Erythroblast (primary cell): ENCODE data around the gene MYRIP.

Experiments
- GATA1 ChIP-seq: IDR thresholded peaks from 2 replicates; pipeline ENCODE4 v1.6.1; 2011; ENCODE audit warnings: low read depth, mild to moderate bottlenecking, control low read depth, low read length, moderate library complexity
- POLR2A ChIP-seq: IDR thresholded peaks from 2 replicates; pipeline ENCODE4 v1.6.1; 2011; ENCODE audit warnings: mild to moderate bottlenecking, low read length

DNA sequence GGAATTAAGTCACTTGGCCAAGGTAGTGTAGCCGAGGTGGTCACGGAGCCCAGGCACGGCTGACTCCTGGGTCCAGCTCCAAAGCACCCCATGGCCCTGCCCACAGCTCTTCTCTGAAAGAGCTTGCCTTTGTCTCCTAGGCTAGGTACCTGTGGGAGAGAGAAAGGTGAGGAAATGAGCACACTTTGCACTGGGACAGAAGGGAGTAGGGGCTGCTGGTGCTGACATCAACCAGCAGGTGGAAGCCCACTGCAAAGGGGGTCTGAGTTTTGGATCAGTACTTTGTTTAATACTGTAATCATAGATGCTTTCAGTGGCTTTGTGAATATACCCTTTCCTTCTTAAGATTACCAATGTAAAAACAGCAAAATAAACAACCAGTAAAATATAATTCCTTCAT lies 371.8 kb downstream of the MYRIP start:
- no peak for TF ChIP-seq POLR2A
- TF ChIP-seq GATA1 = no peak
